HepG2 (cell line): ENCODE results near the gene FSTL1. TPM values are rescaled to one million over a fixed set of nuclear protein-coding genes. Genes with fewer than 3 reads are reported as not detected.
A peak's percentile ranks its signal among the peaks of the same experiment; 100 is the strongest.

ENCODE experiments used
- ARID5B ChIP-seq: IDR thresholded peaks from 2 replicates; pipeline ENCODE4 v1.4.0; 2020; ENCODE audit warnings: mild to moderate bottlenecking, missing genetic modification reagents
- BORCS8-MEF2B ChIP-seq: sonication (generic); formaldehyde crosslinking; IDR thresholded peaks from 2 replicates; pipeline ENCODE4 v1.8.0; 2022; ENCODE audit warnings: mild to moderate bottlenecking, missing genetic modification reagents
- FOXA1 ChIP-seq, 2 experiments: fragments of 450-650 bp in 1 of 2; sonication (generic) in 1 of 2; formaldehyde crosslinking in 1 of 2; IDR thresholded peaks; 2 replicates each; pipeline versions ENCODE4 v1.4.0 to v1.6.1; 2016 to 2020; ENCODE audit warnings: missing genetic modification reagents in 1 of 2
- HMGXB4 ChIP-seq, 2 experiments: sonication (generic) in 1 of 2; formaldehyde crosslinking in 1 of 2; IDR thresholded peaks; 2 replicates each; pipeline versions ENCODE4 v1.4.0 to v1.6.1; 2018 to 2020; ENCODE audit warnings: missing genetic modification reagents in 2 of 2, borderline replicate concordance in 1 of 2, low read depth in 1 of 2, mild to moderate bottlenecking in 1 of 2, missing biosample characterization in 1 of 2
- KAT8 ChIP-seq: IDR thresholded peaks from 2 replicates; pipeline ENCODE4 v1.6.1; 2016; ENCODE audit warnings: missing genetic modification reagents, missing compliant biosample characterization
- MEF2D ChIP-seq: sonication (generic); formaldehyde crosslinking; IDR thresholded peaks from 2 replicates; pipeline ENCODE4 v1.5.1; 2020; ENCODE audit warnings: mild to moderate bottlenecking, missing genetic modification reagents
- MTA1 ChIP-seq: sonication (generic); formaldehyde crosslinking; IDR thresholded peaks from 2 replicates; pipeline ENCODE4 v1.4.0; 2020; ENCODE audit warnings: missing genetic modification reagents, mild to moderate bottlenecking, borderline replicate concordance
- NFYB ChIP-seq: sonication (generic); formaldehyde crosslinking; IDR thresholded peaks from 2 replicates; pipeline ENCODE4 v1.4.0; 2020; ENCODE audit warnings: missing genetic modification reagents
- NONO ChIP-seq, 2 experiments: fragments of 450-650 bp in 1 of 2; sonication (generic) in 1 of 2; formaldehyde crosslinking in 1 of 2; IDR thresholded peaks in 1 of 2; conservative IDR thresholded peaks in 1 of 2; 2 replicates each; pipeline versions ENCODE4 v1.6.1 to v1.8.0; 2017 to 2022; ENCODE audit warnings: mild to moderate bottlenecking in 1 of 2, missing genetic modification reagents in 1 of 2, moderate library complexity in 1 of 2
- PHF21A ChIP-seq: sonication (generic); formaldehyde crosslinking; IDR thresholded peaks from 2 replicates; pipeline ENCODE4 v1.5.0; 2020; ENCODE audit warnings: mild to moderate bottlenecking, missing genetic modification reagents
- SALL1 ChIP-seq: sonication (generic); formaldehyde crosslinking; IDR thresholded peaks from 2 replicates; pipeline ENCODE4 v1.8.0; 2022; ENCODE audit warnings: mild to moderate bottlenecking, missing genetic modification reagents
- STAG1 ChIP-seq: sonication (generic); formaldehyde crosslinking; IDR thresholded peaks from 2 replicates; pipeline ENCODE4 v1.4.0; 2020; ENCODE audit warnings: missing genetic modification reagents
- THAP11 ChIP-seq: IDR thresholded peaks from 2 replicates; pipeline ENCODE4 v1.6.1; 2016; ENCODE audit warnings: missing biosample characterization, missing genetic modification reagents
- YEATS4 ChIP-seq: sonication (generic); formaldehyde crosslinking; IDR thresholded peaks from 2 replicates; pipeline ENCODE4 v1.4.0; 2020; ENCODE audit warnings: missing genetic modification reagents, borderline replicate concordance
- ZC3H13 ChIP-seq: sonication (generic); formaldehyde crosslinking; IDR thresholded peaks from 2 replicates; pipeline ENCODE4 v1.8.1; 2023; ENCODE audit warnings: mild to moderate bottlenecking, missing genetic modification reagents, moderate library complexity
- ZKSCAN8 ChIP-seq: IDR thresholded peaks from 2 replicates; pipeline ENCODE4 v1.6.1; 2016; ENCODE audit warnings: borderline replicate concordance, missing genetic modification reagents, missing compliant biosample characterization
- ZNF143 ChIP-seq: sonication (generic); formaldehyde crosslinking; IDR thresholded peaks from 2 replicates; pipeline ENCODE4 v1.4.0; 2020; ENCODE audit warnings: missing genetic modification reagents
- ZNF569 ChIP-seq: sonication (generic); formaldehyde crosslinking; IDR thresholded peaks from 2 replicates; pipeline ENCODE4 v1.5.0; 2020; ENCODE audit warnings: mild to moderate bottlenecking, missing genetic modification reagents, moderate library complexity, borderline replicate concordance
- ZNF619 ChIP-seq: sonication (generic); formaldehyde crosslinking; IDR thresholded peaks from 2 replicates; pipeline ENCODE4 v1.4.0; 2020; ENCODE audit warnings: mild to moderate bottlenecking, missing genetic modification reagents
- ZNF710 ChIP-seq: sonication (generic); formaldehyde crosslinking; IDR thresholded peaks from 2 replicates; pipeline ENCODE4 v1.5.0; 2020; ENCODE audit warnings: mild to moderate bottlenecking, missing genetic modification reagents, borderline replicate concordance
- polyA plus RNA-seq, 8 experiments: library from polyadenylated mRNA; depleted of rRNA in 3 of 8; stranded (reverse) in 7 of 8; unstranded in 1 of 8; fragments of >200 nt; fragmentation: Illumina TruSeq in 4 of 8; extraction: Trizol in 4 of 8; gene quantifications; 2 replicates each; pipeline versions ENCODE4 v1.2.1 to v1.2.3, GENCODE V29; 2011 to 2016; ENCODE audit warnings: low read depth in 4 of 8, missing spikeins in 1 of 8, mixed read lengths in 1 of 8; ENCODE audit not compliant: insufficient read depth in 1 of 8
- total RNA-seq, 5 experiments: library from RNA; depleted of rRNA; stranded (reverse); fragments of >200 nt; fragmentation: Illumina TruSeq; extraction: Trizol; gene quantifications; 2 replicates each; pipeline ENCODE4 v1.2.3, GENCODE V29; 2016; ENCODE audit warnings: low read depth in 1 of 5
- TF ChIP-seq, protein P1 (sequence below): IDR thresholded peaks from 2 replicates; pipeline ENCODE4 v1.6.1; 2012; ENCODE audit warnings: inconsistent platforms

Gene FSTL1
- total and polyA plus RNA-seq, 2 of the 13 experiments (the other 11 are each of a cell fraction or from before 2014, with no cell fraction given), result 0.07 to 0.29 TPM

- TF ChIP-seq NFYB (peak; percentile 79), ZNF710 (CRISPR knock-in tag) (no peak), SALL1 (CRISPR knock-in tag) (peak; percentile 38; the same call in 1 of the 2 replicates), STAG1 (peak; percentile 85), ZNF143 (CRISPR knock-in tag) (peak; percentile 23; the same call in 1 of the 2 replicates), ARID5B (CRISPR knock-in tag) (peak; percentile 23; the same call in 1 of the 2 replicates), MTA1 (no peak), BORCS8-MEF2B (CRISPR knock-in tag) (no peak), YEATS4 (0 out of 2 replicates have a peak, but pooled peaks have one; percentile 29), FOXA1 (IDR thresholded peaks at IDR 0.05) (no peak), FOXA1 (CRISPR knock-in tag; IDR thresholded peaks at IDR 0.05) (no peak), NONO (IDR thresholded peaks at IDR 0.05) (no peak), NONO (CRISPR knock-in tag; conservative IDR thresholded peaks at IDR 0.05) (0 out of 2 replicates have a peak, but pooled peaks have one; percentile 19), PHF21A (CRISPR knock-in tag) (peak; percentile 66; the same call in 1 of the 2 replicates), ZNF569 (no peak), ZC3H13 (CRISPR knock-in tag) (no peak), ZKSCAN8 (0 out of 2 replicates have a peak, but pooled peaks have one; percentile 45), KAT8 (CRISPR knock-in tag) (peak; percentile 33; the same call in 1 of the 2 replicates), THAP11 (CRISPR knock-in tag) (0 out of 2 replicates have a peak, but pooled peaks have one; percentile 37), HMGXB4 (CRISPR knock-in tag; IDR thresholded peaks at IDR 0.05; ENCODE audit: borderline replicate concordance in 1 of 2, low read depth in 1 of 2) (peak in 1 of 2 experiments; percentile 71; a peak in 2 of 4 replicates), MEF2D (CRISPR knock-in tag) (no peak), ZNF619 (CRISPR knock-in tag) (no peak)
- TF ChIP-seq, protein P1, sequence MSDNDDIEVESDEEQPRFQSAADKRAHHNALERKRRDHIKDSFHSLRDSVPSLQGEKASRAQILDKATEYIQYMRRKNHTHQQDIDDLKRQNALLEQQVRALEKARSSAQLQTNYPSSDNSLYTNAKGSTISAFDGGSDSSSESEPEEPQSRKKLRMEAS, result 0 out of 2 replicates have a peak, but pooled peaks have one; percentile 14
Observed at GRCh38 chr3:120417272-120417911, 33.4 kb downstream of the FSTL1 start (continued).
